ENCODE results near the gene PRSS21.
A peak's percentile ranks its signal among the peaks of the same experiment; 100 is the strongest.

The PRSS21 gene, protein sequence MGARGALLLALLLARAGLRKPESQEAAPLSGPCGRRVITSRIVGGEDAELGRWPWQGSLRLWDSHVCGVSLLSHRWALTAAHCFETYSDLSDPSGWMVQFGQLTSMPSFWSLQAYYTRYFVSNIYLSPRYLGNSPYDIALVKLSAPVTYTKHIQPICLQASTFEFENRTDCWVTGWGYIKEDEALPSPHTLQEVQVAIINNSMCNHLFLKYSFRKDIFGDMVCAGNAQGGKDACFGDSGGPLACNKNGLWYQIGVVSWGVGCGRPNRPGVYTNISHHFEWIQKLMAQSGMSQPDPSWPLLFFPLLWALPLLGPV

DNA sequence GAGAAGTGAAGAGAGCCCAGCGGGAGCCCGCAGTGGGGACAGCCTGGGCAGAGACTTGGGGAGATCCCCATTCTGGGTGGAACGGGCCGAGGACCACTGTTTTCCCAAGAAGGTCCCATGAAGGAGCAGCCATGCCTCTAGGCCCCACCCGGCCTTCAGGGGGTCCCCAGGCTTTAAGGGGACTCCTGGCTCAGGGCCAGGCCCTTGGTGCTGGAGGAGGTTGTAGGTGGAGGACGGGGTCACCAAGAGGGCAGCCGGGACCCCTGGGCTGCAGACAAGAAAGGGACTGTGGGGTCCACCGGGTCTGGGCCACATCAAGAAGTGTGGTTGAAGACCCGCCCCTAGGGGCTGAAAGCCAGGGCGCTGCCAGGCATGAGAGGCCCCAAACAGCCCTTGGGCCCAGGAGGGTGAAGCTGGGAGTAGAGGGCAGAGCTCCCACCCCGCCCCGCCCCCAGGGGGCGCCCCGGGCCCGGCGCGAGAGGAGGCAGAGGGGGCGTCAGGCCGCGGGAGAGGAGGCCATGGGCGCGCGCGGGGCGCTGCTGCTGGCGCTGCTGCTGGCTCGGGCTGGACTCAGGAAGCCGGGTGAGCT, at the start of gene PRSS21:
Gene PRSS21 (plus strand): TSS at position 487 of the 589 bp plus-strand sequence. CDS start 32 bp downstream, at position 519.
- no peak for DNase-seq

DNA sequence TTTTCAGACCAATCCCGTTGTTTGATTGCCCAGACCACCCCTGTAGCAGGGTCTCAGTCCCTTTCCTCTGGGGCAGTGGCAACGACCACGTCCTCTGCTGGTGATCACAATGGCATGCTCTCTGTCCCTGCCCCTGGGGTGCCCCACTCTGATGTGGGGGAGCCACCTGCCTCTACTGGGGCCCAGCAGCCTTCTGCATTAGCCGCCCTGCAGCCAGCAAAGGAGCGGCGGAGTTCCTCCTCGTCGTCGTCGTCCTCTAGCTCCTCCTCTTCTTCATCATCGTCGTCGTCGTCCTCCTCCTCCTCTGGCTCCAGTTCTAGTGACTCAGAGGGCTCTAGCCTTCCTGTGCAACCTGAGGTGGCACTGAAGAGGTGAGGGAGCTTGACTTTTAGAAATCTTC, 49.1 kb upstream of the PRSS21 start:
- DNase-seq = no peak

DNA sequence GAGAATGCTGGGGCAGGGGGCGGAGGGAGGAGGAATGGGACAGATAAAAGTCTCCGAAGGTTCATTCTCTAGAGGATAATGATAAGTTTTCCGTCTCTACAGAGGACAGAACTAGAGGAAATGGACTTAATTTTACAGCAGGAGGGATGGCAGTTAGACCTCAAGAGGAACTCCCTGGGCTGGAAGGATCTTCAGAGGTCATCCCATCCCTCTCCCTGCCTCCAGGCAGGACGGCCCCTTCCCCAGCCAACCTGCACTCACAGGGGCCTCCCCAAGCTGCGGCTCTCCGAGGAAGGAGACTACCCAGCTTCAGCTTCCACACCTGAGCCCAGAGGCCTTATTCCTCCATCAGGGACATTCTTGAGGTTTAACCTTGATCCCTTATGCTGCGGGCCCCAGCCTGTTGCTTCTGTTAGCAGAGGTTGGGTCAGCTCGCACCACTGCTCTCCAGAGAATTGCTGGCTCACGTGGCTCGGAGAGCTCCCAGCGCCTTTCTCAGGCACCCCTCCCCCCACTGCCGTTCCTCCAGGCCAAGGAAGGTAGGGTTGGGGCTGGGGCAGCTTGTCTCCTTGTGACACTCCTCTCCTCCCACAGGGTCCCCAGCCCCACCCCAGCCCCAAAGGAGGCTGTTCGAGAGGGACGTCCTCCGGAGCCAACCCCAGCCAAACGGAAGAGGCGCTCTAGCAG, 48.5 kb upstream of the PRSS21 start:
- DNase-seq = no peak

DNA sequence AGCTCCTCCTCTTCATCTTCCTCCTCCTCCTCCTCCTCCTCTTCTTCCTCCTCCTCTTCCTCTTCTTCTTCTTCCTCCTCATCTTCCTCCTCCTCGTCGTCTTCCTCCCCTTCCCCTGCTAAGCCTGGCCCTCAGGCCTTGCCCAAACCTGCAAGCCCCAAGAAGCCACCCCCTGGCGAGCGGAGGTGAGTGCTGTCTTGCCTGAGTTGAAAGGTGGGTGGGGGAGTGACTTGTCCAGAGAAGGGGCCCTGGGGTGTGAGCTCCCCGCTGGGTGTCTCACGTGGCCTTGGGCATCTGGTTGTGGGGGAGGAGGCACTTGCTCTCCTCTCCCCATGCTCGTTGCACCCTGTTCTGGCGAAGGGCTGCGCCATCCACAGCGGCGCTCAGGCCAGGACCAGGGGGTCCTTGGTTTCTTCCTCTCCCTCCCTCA, 47.9 kb upstream of the PRSS21 start:
- no peak for DNase-seq

DNA sequence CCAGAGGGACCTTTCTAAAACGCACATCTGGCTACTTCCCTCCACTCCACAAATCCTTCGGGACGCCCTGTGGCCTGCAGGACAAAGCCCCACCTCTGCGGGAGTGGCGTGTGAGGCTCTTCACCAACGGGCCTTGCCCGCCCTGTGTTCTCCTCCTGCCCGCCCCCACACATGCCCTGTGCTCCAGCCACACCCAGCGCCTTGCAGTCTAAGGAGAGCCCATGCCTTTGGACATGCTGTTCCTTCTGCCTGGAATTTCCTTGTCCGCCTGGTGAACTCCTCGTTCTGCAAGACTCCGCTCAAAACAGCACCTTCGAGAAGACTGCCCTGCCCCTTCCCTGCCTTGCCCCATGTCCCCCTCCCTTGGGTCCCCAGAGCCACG, 47.4 kb upstream of the PRSS21 start:
- DNase-seq = no peak

DNA sequence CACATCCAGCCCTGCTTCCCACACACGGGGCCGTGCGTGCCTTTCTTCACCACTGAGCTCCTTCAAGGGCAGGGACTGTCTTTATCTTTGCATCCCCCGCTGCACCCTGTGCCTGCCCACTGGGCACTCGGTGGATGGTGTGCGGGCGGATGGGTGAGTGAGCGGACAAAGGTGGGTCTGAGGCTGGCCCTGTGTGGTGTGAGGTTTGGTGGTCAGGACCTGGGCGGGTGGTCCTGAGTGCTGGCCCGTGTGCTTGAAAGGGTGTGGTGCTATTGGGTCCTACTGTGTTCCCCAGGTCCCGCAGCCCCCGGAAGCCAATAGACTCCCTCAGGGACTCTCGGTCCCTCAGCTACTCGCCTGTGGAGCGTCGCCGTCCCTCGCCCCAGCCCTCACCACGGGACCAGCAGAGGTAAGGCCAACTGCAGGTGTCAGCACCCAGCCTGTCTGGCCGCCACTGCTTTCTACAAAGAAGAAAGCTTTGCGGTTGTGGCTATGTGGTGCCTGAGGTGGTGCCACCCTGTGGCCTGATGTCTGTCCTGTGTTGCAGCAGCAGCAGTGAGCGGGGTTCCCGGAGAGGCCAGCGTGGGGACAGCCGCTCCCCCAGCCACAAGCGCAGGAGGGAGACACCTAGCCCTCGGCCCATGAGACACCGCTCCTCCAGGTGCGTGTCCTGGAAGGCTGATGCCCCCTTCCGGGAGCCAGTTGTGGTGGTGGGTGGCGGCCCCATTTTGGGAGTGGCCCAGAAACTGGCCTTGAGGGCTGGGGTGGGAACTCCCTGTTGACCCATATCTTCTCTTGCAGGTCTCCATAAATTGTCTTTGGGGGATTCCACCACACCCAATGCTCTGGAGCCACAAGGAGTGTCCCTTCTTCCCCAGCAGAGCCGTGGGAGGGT, 46.7 kb upstream of the PRSS21 start:
- DNase-seq = no peak

DNA sequence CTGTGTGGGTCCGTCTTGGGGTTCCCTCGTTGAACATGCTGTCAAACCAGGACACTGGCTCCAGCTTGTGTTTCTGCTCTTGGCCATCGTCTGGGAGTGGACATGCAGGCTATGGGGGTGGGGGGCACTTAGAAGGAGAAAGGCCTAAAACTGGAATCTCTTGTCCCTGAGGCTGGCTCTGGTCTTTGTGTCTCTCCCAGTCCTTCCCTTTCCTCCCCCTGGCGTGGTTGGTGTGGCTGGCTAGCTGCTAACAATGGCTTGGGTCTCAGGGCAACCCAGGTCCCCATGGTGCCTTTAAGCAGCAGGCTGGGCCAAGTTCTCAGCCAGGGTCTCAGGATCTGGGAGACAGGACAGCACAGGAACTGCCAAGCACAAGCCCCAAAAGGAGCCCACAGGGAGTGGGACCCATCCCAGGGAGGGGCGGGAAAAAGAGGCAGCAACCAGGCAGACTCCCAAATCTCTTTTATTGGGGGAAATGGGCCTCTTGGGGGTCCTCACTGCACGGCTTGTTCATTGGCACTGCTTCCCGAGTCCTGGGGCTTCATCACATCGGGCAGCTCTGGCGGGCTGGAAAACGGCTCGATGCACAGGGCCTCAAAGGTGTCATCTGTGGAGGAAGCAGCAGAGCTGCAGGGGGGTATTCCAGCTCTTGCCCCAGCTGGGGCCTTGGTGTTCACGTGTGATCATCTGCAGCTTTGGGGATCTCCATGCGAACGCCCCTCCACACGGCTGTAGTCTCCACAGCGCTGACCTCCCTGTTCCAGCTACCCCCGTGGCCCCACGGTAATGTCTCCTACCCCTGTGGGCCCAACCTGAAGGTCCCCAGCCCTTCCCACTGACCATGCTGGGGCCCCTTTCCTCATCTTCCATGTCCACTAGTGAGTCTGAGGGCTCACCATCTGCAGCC, 45.3 kb upstream of the PRSS21 start:
- no peak for DNase-seq

DNA sequence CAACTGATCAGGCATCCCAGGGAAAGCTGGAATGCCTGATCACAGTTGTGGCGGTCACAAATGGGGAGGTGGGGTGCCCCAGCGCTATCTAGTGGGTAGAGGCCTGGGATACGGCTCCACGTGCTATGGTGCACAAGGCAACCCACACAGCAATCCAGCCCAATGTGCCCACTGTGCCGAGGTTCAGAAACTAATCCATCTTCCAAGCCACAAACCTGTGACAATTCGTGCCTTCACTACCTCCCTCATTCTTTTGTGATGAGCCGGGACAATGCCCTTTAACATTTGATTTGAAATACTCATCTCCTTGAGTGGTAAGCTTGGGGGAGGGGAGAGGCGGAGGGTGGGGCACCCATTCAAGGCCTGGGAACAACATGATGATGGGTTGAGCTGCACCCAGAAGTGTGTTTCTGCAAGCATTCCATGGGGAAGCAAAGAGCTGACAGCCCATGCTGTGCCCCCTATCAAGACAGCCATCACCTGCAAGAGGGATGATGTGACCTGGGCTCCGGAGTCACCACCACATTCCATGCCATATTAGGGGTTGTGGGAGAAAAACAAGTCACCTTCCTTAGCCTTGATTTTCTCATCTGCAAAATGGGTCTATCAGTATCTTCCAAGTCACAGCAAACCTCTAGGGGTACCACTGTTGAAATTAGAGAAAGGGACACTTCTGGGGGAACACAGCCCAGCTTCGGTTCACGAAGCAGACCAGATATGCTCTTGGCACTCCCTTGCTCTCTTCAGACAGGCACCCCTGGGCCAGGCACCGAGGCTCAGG, 43.7 kb upstream of the PRSS21 start:
- DNase-seq = no peak

DNA sequence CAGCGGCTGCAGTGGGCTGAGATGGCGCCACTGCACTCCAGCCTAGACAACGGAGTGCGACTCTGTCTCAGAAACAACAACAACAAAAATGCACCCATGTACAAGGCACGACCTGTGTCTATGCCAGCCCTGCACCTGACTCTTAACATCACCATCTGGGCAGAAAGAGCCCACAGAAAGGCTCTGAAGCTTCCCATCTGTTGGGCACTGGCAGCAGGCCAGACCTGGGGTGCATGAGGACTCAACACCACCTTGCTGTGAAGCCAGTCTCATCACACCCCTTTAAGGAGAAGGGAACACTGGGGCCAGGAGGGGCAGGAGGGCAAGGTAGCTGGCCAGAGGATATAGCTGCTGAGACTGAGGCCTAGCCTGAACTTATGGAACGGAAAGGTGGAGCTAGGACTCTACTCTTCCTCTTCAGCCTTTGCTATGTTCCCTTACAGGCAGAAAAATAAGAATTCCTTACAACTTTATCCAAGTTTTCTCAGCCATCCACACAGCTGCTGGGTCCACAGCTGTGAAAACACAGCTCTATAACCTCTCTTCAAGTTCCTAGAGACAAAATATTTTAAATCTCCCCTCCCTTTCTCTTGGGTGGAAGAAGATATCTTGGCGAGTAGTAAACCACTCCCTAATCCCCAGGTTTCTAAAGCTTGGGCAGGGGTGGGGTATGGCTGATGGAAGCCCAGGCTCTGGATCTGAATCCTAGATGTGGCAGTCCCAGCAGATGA, 42.7 kb upstream of the PRSS21 start:
- DNase-seq = peak in 1 of 14 donors; percentile 16

DNA sequence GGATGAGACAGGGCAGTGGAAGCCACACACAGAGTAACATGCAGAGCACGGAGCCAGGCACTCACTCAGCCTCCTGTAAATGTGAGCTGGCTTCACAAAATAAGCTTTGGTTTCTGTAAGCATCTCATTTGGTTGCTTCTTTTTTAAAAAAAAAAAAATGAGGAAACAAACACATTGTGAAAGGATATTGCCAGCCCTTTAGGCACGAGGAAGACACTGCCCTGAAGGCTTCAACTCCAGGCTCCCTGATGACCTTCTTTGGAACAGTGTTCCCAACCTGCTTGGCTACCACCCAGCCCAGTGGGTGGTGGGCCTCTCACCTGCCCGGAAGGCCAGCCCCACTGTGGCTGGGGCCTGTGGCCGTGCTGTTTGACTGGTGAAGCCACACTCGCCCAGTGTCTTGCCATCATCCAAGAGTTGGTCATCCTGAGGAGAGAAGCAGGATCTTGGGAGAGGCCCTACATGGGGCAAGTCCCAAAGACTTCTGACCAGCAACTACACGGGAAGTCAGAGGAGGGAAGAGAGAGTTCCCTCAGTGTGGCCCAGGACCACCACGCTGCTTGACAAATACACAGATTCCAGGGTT, 41.8 kb upstream of the PRSS21 start:
- no peak for DNase-seq

DNA sequence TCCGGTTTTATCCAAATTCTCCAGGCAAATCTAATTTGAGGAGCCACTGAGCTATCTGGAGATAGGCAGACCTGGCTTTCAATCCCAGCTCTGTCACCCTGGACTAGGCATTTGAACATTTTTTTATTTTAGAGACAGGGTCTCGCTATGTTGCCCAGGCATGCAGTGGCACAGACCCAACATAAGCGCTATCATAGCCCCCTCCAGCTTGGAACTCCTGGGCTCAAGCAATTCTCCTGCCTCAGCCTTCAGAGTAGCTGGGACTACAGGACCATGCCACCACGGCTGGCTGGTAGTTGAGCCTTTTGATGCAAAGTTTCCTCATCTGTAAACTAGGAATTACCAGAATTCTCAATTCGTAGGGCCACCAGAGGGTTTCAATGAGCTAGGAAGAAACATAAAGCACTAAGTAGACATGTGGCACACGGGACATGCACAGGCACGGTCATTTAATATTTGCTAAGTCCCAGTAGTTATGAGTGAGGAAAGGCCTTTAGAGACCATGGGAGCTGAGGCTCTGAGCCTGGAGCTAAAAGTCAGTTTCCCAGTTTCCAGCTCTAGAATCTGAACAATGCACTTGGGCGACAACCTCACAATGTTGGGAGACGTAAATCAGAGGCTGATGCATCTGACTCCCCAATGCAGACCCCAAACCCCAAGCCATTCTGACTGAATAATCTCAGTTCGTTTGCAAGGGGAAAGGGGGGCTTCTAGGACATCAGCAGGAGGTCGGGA, 41.1 kb upstream of the PRSS21 start:
- no peak for DNase-seq

DNA sequence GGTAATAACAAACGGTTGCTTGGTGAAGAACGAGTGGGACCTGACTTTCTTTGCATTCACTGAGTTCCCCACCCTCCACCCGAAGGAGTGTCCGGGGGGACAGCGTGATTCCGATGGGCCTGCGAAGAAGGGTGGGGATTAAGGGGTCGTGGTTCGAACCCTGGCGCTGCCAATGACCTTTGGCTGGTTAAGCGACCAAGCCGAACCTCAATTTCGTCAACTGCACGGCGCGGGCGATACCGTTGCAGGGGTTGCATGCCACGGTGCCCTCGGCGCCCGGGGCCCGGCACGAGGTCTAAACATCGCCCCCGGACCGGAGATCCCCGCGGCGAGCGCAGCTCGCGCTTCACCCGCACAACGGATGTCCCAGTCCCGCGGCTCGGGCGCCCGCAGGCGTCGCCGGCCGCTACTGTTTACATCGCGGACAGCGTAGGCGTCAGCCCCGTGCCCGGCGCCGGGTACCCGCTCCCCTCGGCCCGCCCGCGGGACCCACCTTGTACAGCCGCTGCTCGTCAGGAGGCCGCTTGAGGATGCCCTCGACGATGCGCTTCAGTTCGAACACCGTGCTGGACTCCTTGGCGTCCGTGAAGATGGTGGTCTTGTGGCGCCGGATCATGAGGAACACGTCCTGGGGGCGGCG, 40.4 kb upstream of the PRSS21 start:
- DNase-seq = peak in 2 of 14 donors; percentile 27 to 52

DNA sequence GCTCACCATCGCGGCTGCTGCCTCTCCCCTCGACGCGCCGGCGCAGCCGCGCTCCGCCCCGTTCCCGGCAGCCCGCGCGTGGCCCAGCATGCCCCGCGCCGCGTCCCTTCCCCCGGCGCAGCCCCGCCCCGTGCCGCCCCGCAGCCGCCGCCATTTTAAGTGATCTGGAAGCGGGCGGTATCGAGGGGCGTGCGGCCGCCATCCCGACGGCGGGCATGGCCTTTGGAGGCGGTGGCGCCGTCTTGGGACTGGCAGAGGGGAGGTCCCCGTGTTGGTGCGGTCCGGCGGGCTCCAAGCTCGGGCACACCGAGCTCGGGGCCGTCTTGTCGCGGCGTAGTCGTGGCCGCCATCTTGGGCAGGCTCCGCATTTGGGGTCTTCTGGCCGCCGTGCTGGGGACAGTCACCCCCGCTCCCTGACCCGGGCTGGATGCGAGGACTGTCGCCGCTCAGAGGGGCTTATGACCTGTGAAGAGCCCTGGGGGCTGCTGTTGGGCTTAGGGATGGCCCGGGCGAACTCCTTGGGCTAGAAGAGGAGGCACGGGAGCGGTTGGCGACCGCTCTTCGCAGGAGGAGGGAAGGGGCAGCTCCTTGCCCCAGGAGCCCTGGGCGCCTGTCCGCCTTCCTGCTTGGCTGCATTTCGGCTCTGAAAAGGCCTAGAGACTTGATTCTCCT, 39.7 kb upstream of the PRSS21 start, which contains the start of gene ELOB:
Gene ELOB (minus strand): TSS at position 50 of the 672 bp plus-strand sequence. CDS start 41 bp downstream, at position 9.
- DNase-seq = peak in 13 of 14 donors; percentile 46 to 93 (median 81)

DNA sequence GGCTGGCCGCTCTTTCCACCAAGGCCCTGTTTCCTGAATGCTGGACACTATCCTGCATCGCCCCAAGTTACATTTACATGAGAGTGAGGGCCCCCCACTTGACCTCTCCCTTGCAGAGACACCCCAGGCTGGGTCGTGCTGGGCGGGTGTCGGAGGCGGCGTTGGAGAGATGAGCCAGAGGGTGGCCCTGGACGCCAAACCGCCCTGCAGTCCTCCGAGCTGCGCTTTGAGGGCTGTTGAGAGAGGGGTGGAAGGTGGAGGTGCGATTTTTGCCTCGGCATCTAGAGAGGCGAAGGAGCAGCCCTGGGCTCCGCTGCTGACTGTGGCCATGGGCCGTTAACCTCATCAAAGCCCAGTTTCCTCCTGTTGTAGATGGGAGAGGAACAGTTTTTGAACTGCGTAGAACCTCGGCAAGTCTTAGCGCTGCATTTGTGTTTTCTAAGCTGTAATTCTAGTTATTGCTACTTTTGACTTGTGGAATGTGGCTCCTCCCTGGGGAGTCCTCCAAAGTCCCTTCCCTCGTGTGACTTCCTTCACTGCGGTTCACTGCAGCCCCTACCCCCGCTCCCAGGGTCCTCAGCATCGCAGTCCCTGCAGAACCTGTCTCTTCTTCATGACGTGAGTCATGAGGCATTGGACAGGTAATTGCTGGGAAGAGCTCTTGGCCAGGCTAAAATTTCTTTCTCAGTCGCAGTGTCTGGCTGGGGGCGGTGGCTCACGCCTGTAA, 39.0 kb upstream of the PRSS21 start:
- peak in 7 of 14 donors; percentile 47 to 77 (median 61) for DNase-seq

DNA sequence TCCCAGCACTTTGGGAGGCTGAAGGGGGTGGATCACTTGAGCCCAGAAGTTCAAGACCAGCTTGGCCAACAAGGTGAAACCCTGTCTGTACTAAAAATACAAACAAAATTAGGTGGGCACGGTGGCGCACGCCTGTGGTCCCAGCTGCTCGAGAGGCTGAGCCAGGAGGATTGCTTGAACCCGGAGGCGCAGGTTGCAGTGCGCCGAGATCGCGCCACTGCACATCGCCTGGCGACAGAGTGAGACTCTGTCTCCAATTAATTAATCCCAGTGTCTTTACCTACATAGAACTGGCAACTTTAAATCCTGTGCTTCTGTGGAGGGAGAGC, 38.4 kb upstream of the PRSS21 start:
- no peak for DNase-seq

DNA sequence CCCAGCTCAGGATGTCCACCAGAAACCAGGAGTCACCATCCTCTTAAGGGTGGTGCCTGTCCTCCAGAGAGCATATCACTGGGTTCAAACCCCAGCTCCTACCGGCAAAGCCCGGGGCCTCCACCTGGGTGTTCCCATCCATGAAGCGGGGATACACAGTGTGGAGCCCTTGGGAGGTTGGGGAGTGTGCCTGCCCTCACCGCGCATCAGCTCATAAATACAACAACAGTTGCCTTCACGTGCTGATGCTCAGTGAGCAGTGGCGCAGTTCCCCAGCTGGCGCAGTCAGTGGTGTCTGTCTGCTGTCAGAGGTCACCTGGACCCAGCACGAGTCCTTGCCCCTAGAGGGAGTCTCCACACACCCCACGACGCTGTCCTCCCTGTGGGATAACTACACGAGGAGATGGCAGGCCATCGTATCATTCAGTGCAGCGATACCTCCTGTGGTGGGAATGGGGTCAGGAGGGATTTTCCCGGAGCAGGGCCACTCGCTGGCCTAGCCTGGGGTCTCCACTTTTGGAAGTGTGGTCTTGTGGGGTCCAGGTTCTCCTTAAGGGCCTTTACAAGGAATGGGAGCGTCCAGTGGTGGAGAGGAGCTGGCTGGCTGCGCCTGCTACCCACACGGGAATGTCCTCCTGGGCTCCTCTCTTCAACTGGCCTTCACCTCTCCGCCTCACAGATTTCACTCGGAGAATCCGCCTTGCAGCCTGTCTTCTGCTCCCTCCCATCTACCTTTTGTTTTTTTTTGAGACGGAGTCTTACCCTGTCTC, 37.7 kb upstream of the PRSS21 start:
- DNase-seq = no peak
